ENCODE data around the gene FAM83F.

FAM83F gene

DNA sequence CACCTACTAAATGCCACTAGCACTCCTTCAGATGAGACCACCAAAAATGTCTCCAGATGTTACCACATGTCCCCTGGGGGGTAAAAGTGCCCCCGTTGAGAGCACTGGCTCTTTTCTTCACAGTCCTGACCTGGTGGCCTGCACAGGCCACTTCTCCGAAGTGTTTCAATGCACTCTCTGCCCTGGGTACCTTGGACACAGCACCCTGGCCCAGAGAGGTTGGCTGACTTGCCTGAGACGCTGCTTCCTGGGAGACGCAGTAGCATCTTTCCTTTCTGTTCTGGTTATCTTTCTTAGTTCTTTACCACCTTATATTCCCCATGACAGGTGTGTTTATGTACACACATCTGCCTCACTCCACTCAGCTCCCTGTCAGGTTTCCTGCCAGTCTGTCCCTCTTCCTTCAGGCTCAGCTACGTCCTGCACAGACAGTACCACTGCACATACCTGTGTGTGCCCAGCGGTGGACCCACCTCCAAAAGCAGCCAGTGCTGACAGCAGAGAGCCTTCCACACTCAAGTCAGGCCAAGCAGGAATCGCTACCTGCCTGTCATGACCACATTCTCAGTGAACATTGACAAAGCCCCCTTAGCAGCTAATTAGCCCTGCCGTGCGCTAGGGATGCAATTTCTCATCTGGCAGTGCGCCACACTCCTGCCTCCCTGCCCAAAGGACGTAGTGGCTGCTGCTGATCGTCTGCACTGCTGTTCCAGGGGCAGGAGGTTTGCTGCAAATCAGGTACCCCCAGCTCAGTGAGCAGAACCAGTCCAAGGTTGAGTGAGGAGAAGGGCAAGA lies 39.0 kb downstream of the FAM83F start:
- ATAC-seq = no peak
- no peak for TF ChIP-seq PPARA (CRISPR knock-in tag; IDR thresholded peaks at IDR 0.05; ENCODE audit: borderline replicate concordance)
- TF ChIP-seq ZC3H10 (CRISPR knock-in tag; IDR thresholded peaks at IDR 0.05) = no peak
- TF ChIP-seq CREB5 (CRISPR knock-in tag; IDR thresholded peaks at IDR 0.05; ENCODE audit: low read depth) = no peak
- TF ChIP-seq SNAI2 (CRISPR knock-in tag; IDR thresholded peaks at IDR 0.05) = no peak
- TF ChIP-seq BACH2 (CRISPR knock-in tag; IDR thresholded peaks at IDR 0.05; ENCODE audit: borderline replicate concordance) = no peak
- TF ChIP-seq GLIS3 (CRISPR knock-in tag; IDR thresholded peaks at IDR 0.05) = no peak
- TF ChIP-seq ESRRG (CRISPR knock-in tag; IDR thresholded peaks at IDR 0.05) = no peak
- no peak for TF ChIP-seq ISL1 (CRISPR knock-in tag; IDR thresholded peaks at IDR 0.05)
- TF ChIP-seq, protein P1, sequence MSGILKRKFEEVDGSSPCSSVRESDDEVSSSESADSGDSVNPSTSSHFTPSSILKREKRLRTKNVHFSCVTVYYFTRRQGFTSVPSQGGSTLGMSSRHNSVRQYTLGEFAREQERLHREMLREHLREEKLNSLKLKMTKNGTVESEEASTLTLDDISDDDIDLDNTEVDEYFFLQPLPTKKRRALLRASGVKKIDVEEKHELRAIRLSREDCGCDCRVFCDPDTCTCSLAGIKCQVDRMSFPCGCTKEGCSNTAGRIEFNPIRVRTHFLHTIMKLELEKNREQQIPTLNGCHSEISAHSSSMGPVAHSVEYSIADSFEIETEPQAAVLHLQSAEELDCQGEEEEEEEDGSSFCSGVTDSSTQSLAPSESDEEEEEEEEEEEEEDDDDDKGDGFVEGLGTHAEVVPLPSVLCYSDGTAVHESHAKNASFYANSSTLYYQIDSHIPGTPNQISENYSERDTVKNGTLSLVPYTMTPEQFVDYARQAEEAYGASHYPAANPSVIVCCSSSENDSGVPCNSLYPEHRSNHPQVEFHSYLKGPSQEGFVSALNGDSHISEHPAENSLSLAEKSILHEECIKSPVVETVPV (CRISPR knock-in tag; IDR thresholded peaks at IDR 0.05) = no peak
- no peak for TF ChIP-seq ZNF565 (CRISPR knock-in tag; conservative IDR thresholded peaks at IDR 0.05; ENCODE audit: low read depth)

DNA sequence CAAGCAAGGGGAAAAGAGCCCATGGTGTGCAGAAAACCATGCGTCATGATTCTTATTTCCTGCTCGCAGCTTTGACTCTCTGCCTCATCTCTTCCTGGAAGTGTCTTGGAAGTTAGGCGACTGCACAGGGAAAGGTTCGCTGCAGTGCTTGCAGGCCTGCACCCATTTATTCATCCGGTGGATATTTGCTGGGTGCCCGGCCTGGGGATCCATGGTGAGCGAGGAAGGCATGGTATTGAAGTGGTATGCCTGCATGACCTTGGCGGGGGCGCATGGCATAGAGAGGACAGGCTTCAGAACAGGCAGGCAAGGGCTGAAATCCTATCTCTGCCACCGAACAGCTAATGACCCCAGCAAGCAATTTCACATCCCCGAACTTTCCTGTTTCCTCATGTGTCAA lies 40.6 kb downstream of the FAM83F start:
- ATAC-seq = no peak
- TF ChIP-seq POU6F1 (CRISPR knock-in tag; IDR thresholded peaks at IDR 0.05; ENCODE audit: borderline replicate concordance, low read depth) = no peak
- TF ChIP-seq ZNF565 (CRISPR knock-in tag; conservative IDR thresholded peaks at IDR 0.05; ENCODE audit: low read depth) = no peak
- TF ChIP-seq, protein P1 (CRISPR knock-in tag; IDR thresholded peaks at IDR 0.05) = no peak
- no peak for TF ChIP-seq ZC3H10 (CRISPR knock-in tag; IDR thresholded peaks at IDR 0.05)
- TF ChIP-seq ZNF70 (CRISPR knock-in tag; IDR thresholded peaks at IDR 0.05) = no peak
- no peak for TF ChIP-seq TOX (CRISPR knock-in tag; IDR thresholded peaks at IDR 0.05; ENCODE audit: borderline replicate concordance)

- TF ChIP-seq CREB5 (CRISPR knock-in tag; IDR thresholded peaks at IDR 0.05; ENCODE audit: low read depth) (no peak), ZNF8 (CRISPR knock-in tag; IDR thresholded peaks at IDR 0.05) (no peak), PPARA (CRISPR knock-in tag; IDR thresholded peaks at IDR 0.05; ENCODE audit: borderline replicate concordance) (no peak), ARNTL (CRISPR knock-in tag; IDR thresholded peaks at IDR 0.05; ENCODE audit: borderline replicate concordance, low read depth) (no peak), TOX (CRISPR knock-in tag; IDR thresholded peaks at IDR 0.05; ENCODE audit: borderline replicate concordance) (no peak), ZFP3 (CRISPR knock-in tag; IDR thresholded peaks at IDR 0.05) (no peak), ZFP30 (CRISPR knock-in tag; IDR thresholded peaks at IDR 0.05) (no peak), TCF4 (CRISPR knock-in tag; IDR thresholded peaks at IDR 0.05; ENCODE audit: borderline replicate concordance) (no peak), CSDC2 (CRISPR knock-in tag; IDR thresholded peaks at IDR 0.05) (no peak)
- TF ChIP-seq, protein P2, sequence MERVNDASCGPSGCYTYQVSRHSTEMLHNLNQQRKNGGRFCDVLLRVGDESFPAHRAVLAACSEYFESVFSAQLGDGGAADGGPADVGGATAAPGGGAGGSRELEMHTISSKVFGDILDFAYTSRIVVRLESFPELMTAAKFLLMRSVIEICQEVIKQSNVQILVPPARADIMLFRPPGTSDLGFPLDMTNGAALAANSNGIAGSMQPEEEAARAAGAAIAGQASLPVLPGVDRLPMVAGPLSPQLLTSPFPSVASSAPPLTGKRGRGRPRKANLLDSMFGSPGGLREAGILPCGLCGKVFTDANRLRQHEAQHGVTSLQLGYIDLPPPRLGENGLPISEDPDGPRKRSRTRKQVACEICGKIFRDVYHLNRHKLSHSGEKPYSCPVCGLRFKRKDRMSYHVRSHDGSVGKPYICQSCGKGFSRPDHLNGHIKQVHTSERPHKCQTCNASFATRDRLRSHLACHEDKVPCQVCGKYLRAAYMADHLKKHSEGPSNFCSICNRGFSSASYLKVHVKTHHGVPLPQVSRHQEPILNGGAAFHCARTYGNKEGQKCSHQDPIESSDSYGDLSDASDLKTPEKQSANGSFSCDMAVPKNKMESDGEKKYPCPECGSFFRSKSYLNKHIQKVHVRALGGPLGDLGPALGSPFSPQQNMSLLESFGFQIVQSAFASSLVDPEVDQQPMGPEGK (CRISPR knock-in tag; IDR thresholded peaks at IDR 0.05; ENCODE audit: borderline replicate concordance) = no peak
- no peak for ATAC-seq
Observed at GRCh38 chr22:40036126-40036525, 41.4 kb downstream of the FAM83F start.
